ENCODE measurements around the gene CORO2B.

DNA sequence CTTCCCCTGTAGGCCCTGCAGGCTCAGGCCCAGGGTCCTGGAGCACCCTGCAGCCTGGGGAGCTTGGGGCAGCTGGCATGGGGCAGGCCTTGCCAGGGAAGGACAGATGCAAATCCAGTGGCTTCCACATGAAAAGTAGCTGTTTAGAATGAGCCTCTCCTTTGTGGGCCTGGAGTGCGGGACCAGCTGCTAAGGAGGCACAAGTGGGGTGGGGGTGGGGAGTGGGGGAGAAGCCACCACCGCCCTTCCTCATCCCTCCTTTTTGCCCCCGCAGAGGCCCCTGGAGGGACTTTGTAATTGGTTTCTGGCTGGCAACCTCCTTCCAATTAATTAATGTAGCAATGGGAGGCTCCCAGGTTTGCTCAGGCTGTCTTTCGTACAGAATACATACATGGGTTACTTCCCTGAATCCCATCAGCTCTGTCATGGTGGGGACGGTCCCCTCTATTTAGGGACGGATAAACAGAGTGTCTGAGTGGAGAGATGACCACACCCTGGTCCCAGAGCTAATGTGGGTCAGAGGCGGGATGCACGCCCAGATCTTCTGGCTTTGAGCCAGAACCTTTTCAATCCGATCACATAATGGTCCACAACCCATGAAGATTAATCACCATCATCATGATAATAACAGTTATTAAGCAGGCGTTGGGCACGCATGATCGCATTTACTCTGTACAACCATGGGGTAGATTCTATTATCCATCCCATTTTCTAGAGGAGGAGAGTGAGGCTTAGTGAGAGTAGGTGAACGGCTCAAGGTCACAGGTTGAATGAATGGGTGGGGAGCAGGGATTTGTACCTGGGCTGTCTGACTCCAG, 6.2 kb downstream of the CORO2B start:
- TF ChIP-seq ZFP3 (CRISPR knock-in tag; IDR thresholded peaks at IDR 0.05) (no peak), ZFP30 (CRISPR knock-in tag; IDR thresholded peaks at IDR 0.05) (no peak), ISL1 (CRISPR knock-in tag; IDR thresholded peaks at IDR 0.05) (no peak), SNAI2 (CRISPR knock-in tag; IDR thresholded peaks at IDR 0.05) (no peak), BACH2 (CRISPR knock-in tag; IDR thresholded peaks at IDR 0.05; ENCODE audit: borderline replicate concordance) (no peak), CSDC2 (CRISPR knock-in tag; IDR thresholded peaks at IDR 0.05) (no peak), ZC3H10 (CRISPR knock-in tag; IDR thresholded peaks at IDR 0.05) (no peak), GLIS3 (CRISPR knock-in tag; IDR thresholded peaks at IDR 0.05) (no peak), OSR1 (CRISPR knock-in tag; IDR thresholded peaks at IDR 0.05) (no peak)
- TF ChIP-seq, protein P1, sequence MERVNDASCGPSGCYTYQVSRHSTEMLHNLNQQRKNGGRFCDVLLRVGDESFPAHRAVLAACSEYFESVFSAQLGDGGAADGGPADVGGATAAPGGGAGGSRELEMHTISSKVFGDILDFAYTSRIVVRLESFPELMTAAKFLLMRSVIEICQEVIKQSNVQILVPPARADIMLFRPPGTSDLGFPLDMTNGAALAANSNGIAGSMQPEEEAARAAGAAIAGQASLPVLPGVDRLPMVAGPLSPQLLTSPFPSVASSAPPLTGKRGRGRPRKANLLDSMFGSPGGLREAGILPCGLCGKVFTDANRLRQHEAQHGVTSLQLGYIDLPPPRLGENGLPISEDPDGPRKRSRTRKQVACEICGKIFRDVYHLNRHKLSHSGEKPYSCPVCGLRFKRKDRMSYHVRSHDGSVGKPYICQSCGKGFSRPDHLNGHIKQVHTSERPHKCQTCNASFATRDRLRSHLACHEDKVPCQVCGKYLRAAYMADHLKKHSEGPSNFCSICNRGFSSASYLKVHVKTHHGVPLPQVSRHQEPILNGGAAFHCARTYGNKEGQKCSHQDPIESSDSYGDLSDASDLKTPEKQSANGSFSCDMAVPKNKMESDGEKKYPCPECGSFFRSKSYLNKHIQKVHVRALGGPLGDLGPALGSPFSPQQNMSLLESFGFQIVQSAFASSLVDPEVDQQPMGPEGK (CRISPR knock-in tag; IDR thresholded peaks at IDR 0.05; ENCODE audit: borderline replicate concordance), result no peak
- TF ChIP-seq, protein P2, sequence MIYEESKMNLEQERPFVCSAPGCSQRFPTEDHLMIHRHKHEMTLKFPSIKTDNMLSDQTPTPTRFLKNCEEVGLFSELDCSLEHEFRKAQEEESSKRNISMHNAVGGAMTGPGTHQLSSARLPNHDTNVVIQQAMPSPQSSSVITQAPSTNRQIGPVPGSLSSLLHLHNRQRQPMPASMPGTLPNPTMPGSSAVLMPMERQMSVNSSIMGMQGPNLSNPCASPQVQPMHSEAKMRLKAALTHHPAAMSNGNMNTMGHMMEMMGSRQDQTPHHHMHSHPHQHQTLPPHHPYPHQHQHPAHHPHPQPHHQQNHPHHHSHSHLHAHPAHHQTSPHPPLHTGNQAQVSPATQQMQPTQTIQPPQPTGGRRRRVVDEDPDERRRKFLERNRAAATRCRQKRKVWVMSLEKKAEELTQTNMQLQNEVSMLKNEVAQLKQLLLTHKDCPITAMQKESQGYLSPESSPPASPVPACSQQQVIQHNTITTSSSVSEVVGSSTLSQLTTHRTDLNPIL (CRISPR knock-in tag; IDR thresholded peaks at IDR 0.05; ENCODE audit: low read depth), result no peak

Measured in SK-N-SH treated with all-trans-retinoic acid at 6 μM for 48 hours (cell line).